ENCODE measurements around the gene TRMT44. TPM values are rescaled to one million over a fixed set of nuclear protein-coding genes. Genes with fewer than 3 reads are reported as not detected.

The TRMT44 gene
- total and polyA plus RNA-seq, 2 of the 13 experiments (the other 11 are each of a cell fraction or from before 2014, with no cell fraction given), result 5.8 to 8.6 TPM

GRCh38 chr4:8414377-8414776 is 26.2 kb upstream of the TRMT44 start:
- peaks cover 12 to 19% of the 10 kb centered on the region in 2 experiments; a peak in 4 of 5 replicates for H3K36me3 ChIP-seq (replicated peaks in 1 of 2; ENCODE audit: control insufficient read depth in 1 of 2, insufficient read depth in 2 of 2, low read length in 2 of 2)
- DNase-seq (ENCODE audit: low spot score) (no peak), FAIRE-seq (no peak), ATAC-seq (no peak)
- H3K27ac ChIP-seq (ENCODE audit: extremely low read length, insufficient read depth, low read length), result no peak overlapping the region
- H3K4me3 ChIP-seq (replicated peaks in 1 of 3; ENCODE audit: insufficient read depth in 1 of 3, low read depth in 2 of 3, low read length in 3 of 3), result no peak overlapping the region
- no peak overlapping the region for H3K4me2 ChIP-seq (ENCODE audit: low read depth, low read length)
- in situ Hi-C loops (cut with HindIII; ENCODE audit: extremely low pct_ligation_motif_present, low pct_unique_long_range_greater_than_20kb), result no loop called here
- H3K4me1 ChIP-seq (ENCODE audit: insufficient read depth, low read length), result 0 out of 2 replicates have a peak, but pooled peaks cover 1% of the 10 kb centered on the region
- ChIA-PET POLR2A (no interaction called here), CTCF (ENCODE audit: low intra/inter-chr PET ratio, low total read pairs) (no interaction called here)
- no peaks in the 10 kb centered on the region for H3K27me3 ChIP-seq (ENCODE audit: control insufficient read depth in 1 of 2, insufficient read depth in 2 of 2, low read length in 2 of 2)
- no peak overlapping the region for H2AFZ ChIP-seq (ENCODE audit: low read length)
- no peaks in the 10 kb centered on the region for H3K79me2 ChIP-seq (ENCODE audit: insufficient read depth, low read length)
- no peaks in the 10 kb centered on the region; the same call in 1 of the 2 replicates for H4K20me1 ChIP-seq (ENCODE audit: insufficient read depth, low read length)
- intact Hi-C loops (cut with micrococcal nuclease; ENCODE audit: unreplicated experiment), result no loop called here
- BruUV-seq (replicated peaks), result no TSS peak
- no peaks in the 10 kb centered on the region for H3K9me3 ChIP-seq (ENCODE audit: low read length)
- H3K9ac ChIP-seq (ENCODE audit: insufficient read depth, low read depth, low read length), result no peak overlapping the region
- 93% methylated on average over 2 of the region's 2 CpGs for WGBS (ENCODE audit: low lambda C conversion rate)
- TF ChIP-seq ZNF557 (CRISPR knock-in tag; IDR thresholded peaks at IDR 0.05) (no peak), TMF1 (CRISPR knock-in tag; IDR thresholded peaks at IDR 0.05; ENCODE audit: low read depth) (no peak), KAT7 (CRISPR knock-in tag; IDR thresholded peaks at IDR 0.05; ENCODE audit: borderline replicate concordance) (no peak), RAD51 (IDR thresholded peaks at IDR 0.05; ENCODE audit: borderline replicate concordance) (no peak), NCOA2 (CRISPR knock-in tag; IDR thresholded peaks at IDR 0.05) (no peak), TBX2 (CRISPR knock-in tag; IDR thresholded peaks at IDR 0.05; ENCODE audit: borderline replicate concordance) (no peak), ZFP36 (IDR thresholded peaks at IDR 0.05; ENCODE audit: borderline replicate concordance, low read depth, low read length, partially characterized antibody) (no peak), ATM (IDR thresholded peaks at IDR 0.05; ENCODE audit: borderline replicate concordance) (no peak), ZFYVE20 (CRISPR knock-in tag; IDR thresholded peaks at IDR 0.05; ENCODE audit: borderline replicate concordance, low read depth) (no peak), ZNF552 (CRISPR knock-in tag; IDR thresholded peaks at IDR 0.05; ENCODE audit: borderline replicate concordance) (no peak), CEBPG (CRISPR knock-in tag; IDR thresholded peaks at IDR 0.05) (no peak)
- TF ChIP-seq, protein P1, sequence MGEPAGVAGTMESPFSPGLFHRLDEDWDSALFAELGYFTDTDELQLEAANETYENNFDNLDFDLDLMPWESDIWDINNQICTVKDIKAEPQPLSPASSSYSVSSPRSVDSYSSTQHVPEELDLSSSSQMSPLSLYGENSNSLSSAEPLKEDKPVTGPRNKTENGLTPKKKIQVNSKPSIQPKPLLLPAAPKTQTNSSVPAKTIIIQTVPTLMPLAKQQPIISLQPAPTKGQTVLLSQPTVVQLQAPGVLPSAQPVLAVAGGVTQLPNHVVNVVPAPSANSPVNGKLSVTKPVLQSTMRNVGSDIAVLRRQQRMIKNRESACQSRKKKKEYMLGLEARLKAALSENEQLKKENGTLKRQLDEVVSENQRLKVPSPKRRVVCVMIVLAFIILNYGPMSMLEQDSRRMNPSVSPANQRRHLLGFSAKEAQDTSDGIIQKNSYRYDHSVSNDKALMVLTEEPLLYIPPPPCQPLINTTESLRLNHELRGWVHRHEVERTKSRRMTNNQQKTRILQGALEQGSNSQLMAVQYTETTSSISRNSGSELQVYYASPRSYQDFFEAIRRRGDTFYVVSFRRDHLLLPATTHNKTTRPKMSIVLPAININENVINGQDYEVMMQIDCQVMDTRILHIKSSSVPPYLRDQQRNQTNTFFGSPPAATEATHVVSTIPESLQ (CRISPR knock-in tag; conservative IDR thresholded peaks at IDR 0.05), result no peak
- TF ChIP-seq, protein P2, sequence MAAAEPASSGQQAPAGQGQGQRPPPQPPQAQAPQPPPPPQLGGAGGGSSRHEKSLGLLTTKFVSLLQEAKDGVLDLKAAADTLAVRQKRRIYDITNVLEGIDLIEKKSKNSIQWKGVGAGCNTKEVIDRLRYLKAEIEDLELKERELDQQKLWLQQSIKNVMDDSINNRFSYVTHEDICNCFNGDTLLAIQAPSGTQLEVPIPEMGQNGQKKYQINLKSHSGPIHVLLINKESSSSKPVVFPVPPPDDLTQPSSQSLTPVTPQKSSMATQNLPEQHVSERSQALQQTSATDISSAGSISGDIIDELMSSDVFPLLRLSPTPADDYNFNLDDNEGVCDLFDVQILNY (CRISPR knock-in tag; conservative IDR thresholded peaks at IDR 0.05), result no peak
- TF ChIP-seq, protein P3, sequence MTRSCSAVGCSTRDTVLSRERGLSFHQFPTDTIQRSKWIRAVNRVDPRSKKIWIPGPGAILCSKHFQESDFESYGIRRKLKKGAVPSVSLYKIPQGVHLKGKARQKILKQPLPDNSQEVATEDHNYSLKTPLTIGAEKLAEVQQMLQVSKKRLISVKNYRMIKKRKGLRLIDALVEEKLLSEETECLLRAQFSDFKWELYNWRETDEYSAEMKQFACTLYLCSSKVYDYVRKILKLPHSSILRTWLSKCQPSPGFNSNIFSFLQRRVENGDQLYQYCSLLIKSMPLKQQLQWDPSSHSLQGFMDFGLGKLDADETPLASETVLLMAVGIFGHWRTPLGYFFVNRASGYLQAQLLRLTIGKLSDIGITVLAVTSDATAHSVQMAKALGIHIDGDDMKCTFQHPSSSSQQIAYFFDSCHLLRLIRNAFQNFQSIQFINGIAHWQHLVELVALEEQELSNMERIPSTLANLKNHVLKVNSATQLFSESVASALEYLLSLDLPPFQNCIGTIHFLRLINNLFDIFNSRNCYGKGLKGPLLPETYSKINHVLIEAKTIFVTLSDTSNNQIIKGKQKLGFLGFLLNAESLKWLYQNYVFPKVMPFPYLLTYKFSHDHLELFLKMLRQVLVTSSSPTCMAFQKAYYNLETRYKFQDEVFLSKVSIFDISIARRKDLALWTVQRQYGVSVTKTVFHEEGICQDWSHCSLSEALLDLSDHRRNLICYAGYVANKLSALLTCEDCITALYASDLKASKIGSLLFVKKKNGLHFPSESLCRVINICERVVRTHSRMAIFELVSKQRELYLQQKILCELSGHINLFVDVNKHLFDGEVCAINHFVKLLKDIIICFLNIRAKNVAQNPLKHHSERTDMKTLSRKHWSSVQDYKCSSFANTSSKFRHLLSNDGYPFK (CRISPR knock-in tag; IDR thresholded peaks at IDR 0.05; ENCODE audit: borderline replicate concordance), result no peak
- TF ChIP-seq, protein P4, sequence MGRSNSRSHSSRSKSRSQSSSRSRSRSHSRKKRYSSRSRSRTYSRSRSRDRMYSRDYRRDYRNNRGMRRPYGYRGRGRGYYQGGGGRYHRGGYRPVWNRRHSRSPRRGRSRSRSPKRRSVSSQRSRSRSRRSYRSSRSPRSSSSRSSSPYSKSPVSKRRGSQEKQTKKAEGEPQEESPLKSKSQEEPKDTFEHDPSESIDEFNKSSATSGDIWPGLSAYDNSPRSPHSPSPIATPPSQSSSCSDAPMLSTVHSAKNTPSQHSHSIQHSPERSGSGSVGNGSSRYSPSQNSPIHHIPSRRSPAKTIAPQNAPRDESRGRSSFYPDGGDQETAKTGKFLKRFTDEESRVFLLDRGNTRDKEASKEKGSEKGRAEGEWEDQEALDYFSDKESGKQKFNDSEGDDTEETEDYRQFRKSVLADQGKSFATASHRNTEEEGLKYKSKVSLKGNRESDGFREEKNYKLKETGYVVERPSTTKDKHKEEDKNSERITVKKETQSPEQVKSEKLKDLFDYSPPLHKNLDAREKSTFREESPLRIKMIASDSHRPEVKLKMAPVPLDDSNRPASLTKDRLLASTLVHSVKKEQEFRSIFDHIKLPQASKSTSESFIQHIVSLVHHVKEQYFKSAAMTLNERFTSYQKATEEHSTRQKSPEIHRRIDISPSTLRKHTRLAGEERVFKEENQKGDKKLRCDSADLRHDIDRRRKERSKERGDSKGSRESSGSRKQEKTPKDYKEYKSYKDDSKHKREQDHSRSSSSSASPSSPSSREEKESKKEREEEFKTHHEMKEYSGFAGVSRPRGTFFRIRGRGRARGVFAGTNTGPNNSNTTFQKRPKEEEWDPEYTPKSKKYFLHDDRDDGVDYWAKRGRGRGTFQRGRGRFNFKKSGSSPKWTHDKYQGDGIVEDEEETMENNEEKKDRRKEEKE (IDR thresholded peaks at IDR 0.05), result no peak
